NCI-H146 treated with DMSO at 0.1 percent for 48 hours (cell line): ENCODE data around the gene CYB5D1.
"Not testable (repeated sequence)": the region's sequence is repeated elsewhere in the genome, so short reads cannot be mapped to it uniquely, and the experiment has no call there.

Source experiments
- DNase-seq: peaks from one replicate; lab custom pipeline; 2025; ENCODE audit not compliant: unreplicated experiment; lab: John Stamatoyannopoulos, UW

Gene CYB5D1

DNA sequence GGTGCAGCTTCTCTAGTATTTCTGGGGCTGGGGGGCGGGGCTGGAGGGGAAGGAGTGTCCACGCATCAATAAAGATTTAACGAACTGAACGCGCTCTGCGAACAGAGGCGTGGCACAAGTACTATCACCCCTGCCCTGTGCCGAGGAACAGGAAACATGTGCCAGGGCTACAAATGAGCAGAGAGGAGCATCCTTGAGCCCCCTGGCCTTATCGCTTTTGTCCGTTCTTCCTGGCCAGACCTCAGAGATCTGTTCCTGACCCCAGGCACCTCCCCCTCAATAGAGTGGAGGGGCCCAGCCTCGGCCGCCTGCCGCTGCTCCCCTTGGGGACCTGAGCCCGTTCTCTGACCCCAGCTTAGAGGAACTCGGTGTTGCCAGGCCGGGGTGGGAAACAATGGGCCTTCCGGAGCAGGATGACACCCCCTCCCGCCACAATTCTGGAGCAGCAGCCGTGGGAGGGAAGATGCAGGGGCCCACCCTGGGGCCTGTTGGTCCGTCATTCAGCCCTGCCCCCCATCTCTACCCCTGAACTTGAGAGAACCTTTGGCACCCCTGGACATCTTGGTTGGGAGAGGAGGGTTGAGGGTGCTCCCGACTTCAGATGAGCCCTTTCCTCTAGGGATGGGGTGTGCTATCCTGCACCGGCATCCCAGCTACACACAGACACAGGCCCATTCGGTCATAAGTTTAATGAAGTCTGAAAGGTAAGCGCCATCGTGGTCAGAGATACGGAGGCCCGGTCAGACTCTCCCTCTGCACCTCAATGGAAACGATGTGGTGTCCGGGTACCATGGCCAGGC is 1.6 kb upstream of the CYB5D1 start:
- DNase-seq: no peak

DNA sequence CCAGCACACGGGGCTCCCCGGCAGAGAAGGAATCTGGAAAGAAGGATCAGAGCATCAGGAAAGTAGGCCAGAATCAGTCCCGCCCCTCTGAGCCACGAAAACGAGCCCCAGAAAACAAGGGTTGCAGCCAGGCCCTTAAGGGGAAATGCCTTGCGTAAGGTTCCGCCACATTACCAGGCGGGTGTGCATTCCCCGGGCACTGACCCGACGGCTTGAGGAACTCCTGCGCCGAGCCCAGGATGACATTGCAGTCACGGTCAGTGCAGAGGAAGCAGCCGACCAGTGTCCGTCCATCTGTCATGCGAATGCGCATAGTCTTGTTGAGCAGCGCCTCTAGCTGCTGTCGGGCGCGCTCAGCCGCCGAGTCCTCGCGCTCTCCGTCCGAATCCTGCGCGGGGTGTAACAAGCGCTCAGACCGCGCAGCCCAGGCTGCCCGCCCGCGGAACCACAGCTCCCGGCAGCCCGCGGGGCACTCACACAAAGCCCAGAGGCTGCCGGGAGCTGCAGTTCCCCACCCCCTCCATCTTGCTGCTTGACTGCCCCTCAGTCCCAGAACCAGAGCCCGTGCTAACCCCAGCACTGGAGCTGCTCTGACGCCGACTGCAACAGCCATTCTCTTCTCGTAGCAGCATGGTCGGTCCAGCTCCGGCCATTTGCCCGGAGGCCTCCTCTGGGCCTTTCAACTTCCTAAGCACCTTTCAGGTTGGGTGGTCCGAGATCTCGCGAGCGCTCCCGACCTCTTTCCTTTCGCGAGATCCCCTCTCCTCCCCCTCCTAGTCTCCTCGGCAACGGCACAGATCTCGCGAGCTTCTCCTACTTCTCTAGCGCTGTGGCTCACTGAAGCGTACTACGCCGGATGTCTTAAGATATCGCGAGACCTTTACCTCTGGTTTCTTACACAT is 741 bp upstream of the CYB5D1 start, which contains the start of gene NAA38:
Gene NAA38 (minus strand): TSS at position 749 of the 902 bp plus-strand sequence. CDS start 96 bp downstream, at position 653.
- peak; percentile 99 for DNase-seq

DNA sequence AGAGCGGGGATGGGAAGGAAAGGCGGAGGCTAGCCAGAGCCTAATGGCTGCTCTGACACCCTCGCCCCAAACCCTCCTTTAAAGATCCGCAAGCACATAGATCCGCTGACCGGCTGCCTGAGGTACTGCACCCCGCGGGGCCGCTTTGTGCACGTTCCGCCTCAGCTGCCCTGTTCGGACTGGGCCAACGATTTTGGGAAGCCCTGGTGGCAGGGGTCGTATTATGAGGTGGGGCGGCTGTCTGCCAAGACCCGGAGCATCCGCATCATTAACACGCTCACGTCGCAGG is 663 bp downstream of the CYB5D1 start:
- DNase-seq: no peak

GRCh38 chr17:7859028-7859427 is 1.2 kb downstream of the CYB5D1 start:
- no peak for DNase-seq

GRCh38 chr17:7862692-7863437 is 5.1 kb downstream of the CYB5D1 start:
- DNase-seq: no peak

- DNase-seq: not testable (repeated sequence)
These were observed 6.6 kb downstream of the CYB5D1 start for GRCh38 chr17:7864384-7864783.

DNA sequence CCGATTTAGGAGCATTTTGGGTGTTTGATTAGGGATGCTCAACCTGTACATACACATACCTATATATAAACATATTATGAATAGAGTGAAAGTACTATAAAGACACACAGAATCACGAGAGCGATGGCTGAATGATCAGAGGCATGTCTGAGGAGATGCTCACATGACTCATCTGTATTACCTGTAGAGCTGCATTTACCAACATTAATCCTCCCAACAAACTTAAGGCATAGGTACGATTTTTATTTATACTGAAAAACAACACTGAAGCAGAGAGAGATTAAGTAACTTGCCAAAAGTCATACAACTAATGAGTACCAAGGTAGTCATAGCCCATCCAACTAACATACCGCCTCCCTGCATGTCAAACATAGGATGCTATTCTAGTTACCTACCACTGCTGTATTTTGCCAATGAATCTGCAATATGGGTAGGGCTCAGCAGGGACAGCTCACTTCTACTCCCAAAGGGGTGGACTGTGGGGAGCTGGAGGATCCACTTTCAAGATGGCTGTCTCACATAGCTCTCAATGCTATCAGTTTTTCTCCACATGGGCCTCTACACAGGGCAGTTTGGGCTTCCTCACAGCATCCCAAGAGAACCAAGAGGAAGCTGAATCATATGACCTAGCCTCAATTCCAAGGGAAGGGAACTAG is 7.3 kb downstream of the CYB5D1 start:
- no peak for DNase-seq

DNA sequence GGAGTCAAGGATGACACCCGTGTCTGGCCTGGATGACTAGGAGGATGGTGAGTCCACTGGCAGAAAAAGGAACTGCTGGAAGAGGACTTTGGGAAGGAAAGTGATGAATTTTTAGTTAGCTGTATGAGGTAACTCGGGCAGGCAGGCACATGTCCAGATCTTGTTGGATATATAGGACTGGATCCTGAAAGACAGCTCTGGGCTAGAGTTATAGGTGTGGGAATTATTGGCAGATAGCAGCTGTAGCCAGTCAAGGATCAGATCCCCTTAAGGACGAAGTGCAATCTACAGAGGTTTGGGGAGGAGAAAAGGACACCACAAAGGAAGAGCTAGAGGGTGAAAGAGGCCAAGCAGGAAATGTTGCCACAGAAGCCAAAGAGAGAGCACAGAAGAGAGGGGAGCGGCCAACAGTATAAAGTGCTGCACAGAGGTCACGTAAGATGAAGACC is 10.1 kb downstream of the CYB5D1 start:
- no peak for DNase-seq

DNA sequence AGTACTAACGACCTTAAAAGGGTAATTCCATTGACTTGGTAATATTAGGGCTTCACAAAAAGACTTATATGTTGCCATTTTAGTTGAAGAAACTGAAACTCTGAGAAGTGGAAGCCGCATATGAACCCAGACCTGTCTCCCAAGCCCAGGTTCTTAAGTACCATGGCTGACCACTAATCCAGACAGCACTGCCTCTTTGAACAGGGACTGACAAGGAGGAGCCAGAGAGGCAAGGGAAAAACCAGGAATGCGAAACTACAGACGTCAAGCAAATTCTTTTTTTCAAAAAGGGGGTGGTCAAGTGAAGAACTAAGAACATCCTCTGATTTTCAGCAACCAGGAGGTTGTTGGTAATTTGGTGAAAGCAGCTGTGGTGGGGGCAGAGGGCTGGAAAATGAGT is 15.2 kb downstream of the CYB5D1 start:
- no peak for DNase-seq

GRCh38 chr17:7875804-7876370 is 18.1 kb downstream of the CYB5D1 start:
- DNase-seq: no peak

DNA sequence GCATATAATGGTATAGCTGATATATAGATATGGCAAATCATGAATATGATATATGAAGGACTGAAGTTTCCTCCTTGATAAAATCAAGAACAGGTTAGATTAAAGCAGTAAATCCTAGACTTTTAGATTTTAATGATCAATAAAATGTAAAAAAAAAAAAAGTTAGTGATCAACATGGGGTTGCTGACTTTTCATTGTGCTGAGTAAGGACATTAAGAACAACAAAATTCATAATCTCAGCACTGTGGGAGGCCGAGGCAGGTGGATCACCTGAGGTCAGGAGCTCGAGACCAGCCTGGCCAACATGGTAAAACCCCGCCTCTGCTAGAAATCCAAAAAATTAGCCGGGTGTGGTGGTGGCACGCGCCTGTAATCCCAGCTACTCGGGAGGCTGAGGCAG is 20.4 kb downstream of the CYB5D1 start:
- no peak for DNase-seq

GRCh38 chr17:7880076-7880868 is 22.5 kb downstream of the CYB5D1 start:
- DNase-seq: no peak

- no peak for DNase-seq
These were observed 23.7 kb downstream of the CYB5D1 start for GRCh38 chr17:7881276-7882054.

- DNase-seq: no peak
These were observed 24.3 kb downstream of the CYB5D1 start for GRCh38 chr17:7882068-7882467.

GRCh38 chr17:7882629-7883028 is 24.8 kb downstream of the CYB5D1 start:
- no peak for DNase-seq

DNA sequence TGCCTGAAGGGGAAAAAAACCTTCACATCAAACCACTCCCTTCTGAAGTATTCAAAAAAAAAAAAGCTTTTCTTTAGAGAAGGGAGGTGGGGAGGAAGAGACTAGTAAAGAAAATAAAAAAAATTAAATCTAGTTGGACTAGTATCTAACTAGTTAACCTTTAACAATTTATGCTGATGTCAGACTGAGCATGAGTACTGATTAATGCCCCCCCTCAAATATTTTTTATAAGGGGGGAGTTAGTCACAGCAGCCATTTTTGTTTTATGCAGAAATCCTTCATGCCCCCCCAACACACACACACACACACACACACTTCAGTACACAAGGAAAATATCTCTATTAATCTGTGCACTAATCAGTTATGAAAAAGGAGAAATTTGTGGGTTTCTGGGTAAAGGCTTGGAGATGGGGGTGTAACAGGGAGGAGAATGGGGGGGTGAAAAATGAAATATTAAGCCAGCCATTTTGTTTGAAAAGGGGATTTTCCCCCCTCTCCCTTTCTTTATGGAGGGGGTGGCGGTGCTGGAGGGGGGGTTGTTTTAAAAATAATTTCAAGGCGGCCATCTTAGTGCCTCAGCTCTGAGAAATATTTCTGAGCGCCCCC is 26.1 kb downstream of the CYB5D1 start:
- no peak for DNase-seq

GRCh38 chr17:7884581-7885366 is 27.0 kb downstream of the CYB5D1 start:
- no peak for DNase-seq
